H9 (cell line): ENCODE measurements around the gene ZNF385D. TPM values are rescaled to one million over a fixed set of nuclear protein-coding genes. Genes with fewer than 3 reads are reported as not detected.
A peak's percentile ranks its signal among the peaks of the same experiment; 100 is the strongest.

ENCODE experiments used
- DNase-seq: peaks from one replicate; pipeline ENCODE4 v3.0.0-alpha.2; 2017
- H2AFZ ChIP-seq: one replicate; pipeline ENCODE4 v1.6.1; 2013; ENCODE audit warnings: mild to moderate bottlenecking, low read length, control low read depth, moderate library complexity
- H2AK5ac ChIP-seq: 2 replicates; pipeline ENCODE4 v1.6.1; 2013; ENCODE audit warnings: low read length, control low read depth, mixed read lengths; ENCODE audit not compliant: insufficient read length
- H2BK120ac ChIP-seq: one replicate; pipeline ENCODE4 v1.6.1; 2013; ENCODE audit warnings: low read depth, mild to moderate bottlenecking, low read length, control low read depth, inconsistent platforms; ENCODE audit not compliant: poor library complexity, severe bottlenecking
- H2BK12ac ChIP-seq: 2 replicates; pipeline ENCODE4 v1.6.1; 2013; ENCODE audit warnings: low read length, control low read depth, mixed read lengths, low read depth; ENCODE audit not compliant: insufficient read length
- H2BK15ac ChIP-seq: 2 replicates; pipeline ENCODE4 v1.6.1; 2013; ENCODE audit warnings: low read depth, low read length, control low read depth
- H2BK20ac ChIP-seq: one replicate; pipeline ENCODE4 v1.6.1; 2013; ENCODE audit warnings: low read depth, mild to moderate bottlenecking, low read length, control low read depth, inconsistent platforms; ENCODE audit not compliant: poor library complexity, severe bottlenecking
- H2BK5ac ChIP-seq: 2 replicates; pipeline ENCODE4 v1.6.1; 2013; ENCODE audit warnings: low read length, control low read depth, mixed read lengths; ENCODE audit not compliant: insufficient read length
- H3K14ac ChIP-seq: 2 replicates; pipeline ENCODE4 v1.6.1; 2013; ENCODE audit warnings: low read length, control low read depth; ENCODE audit not compliant: insufficient read depth
- H3K18ac ChIP-seq: 2 replicates; pipeline ENCODE4 v1.6.1; 2013; ENCODE audit warnings: low read depth, mild to moderate bottlenecking, mixed read lengths, low read length, control low read depth; ENCODE audit not compliant: insufficient read length
- H3K23ac ChIP-seq: 2 replicates; pipeline ENCODE4 v1.6.1; 2013; ENCODE audit warnings: low read length, control low read depth, mixed read lengths, low read depth; ENCODE audit not compliant: insufficient read length
- H3K23me2 ChIP-seq: 2 replicates; pipeline ENCODE4 v1.6.1; 2013; ENCODE audit warnings: low read depth, mild to moderate bottlenecking, mixed read lengths, low read length, control low read depth; ENCODE audit not compliant: insufficient read length, poor library complexity, severe bottlenecking
- H3K27ac ChIP-seq: 2 replicates; pipeline ENCODE4 v1.5.1; 2013; ENCODE audit warnings: low read length, control low read depth, mixed read lengths, low read depth; ENCODE audit not compliant: insufficient read length
- H3K27me3 ChIP-seq: 2 replicates; pipeline ENCODE4 v1.6.1; 2013; ENCODE audit warnings: low read length, control low read depth, inconsistent platforms; ENCODE audit not compliant: insufficient read depth
- H3K4ac ChIP-seq: 2 replicates; pipeline ENCODE4 v1.6.1; 2013; ENCODE audit warnings: low read depth, mild to moderate bottlenecking, control low read depth, inconsistent platforms, low read length, moderate library complexity
- H3K4me1 ChIP-seq: 2 replicates; pipeline ENCODE4 v1.6.1; 2013; ENCODE audit warnings: low read length, control low read depth, inconsistent platforms; ENCODE audit not compliant: insufficient read depth
- H3K4me2 ChIP-seq: 2 replicates; pipeline ENCODE4 v1.6.1; 2013; ENCODE audit warnings: low read length, control low read depth, mixed read lengths; ENCODE audit not compliant: insufficient read length, insufficient read depth
- H3K56ac ChIP-seq: 2 replicates; pipeline ENCODE4 v1.6.1; 2013; ENCODE audit warnings: low read depth, mild to moderate bottlenecking, mixed read lengths, low read length, control low read depth; ENCODE audit not compliant: insufficient read length
- H3K79me1 ChIP-seq: 2 replicates; pipeline ENCODE4 v1.6.1; 2013; ENCODE audit warnings: low read depth, mild to moderate bottlenecking, moderate library complexity, low read length, control low read depth, inconsistent platforms; ENCODE audit not compliant: insufficient read depth, poor library complexity, severe bottlenecking
- H3K79me2 ChIP-seq: 2 replicates; pipeline ENCODE4 v1.6.1; 2013; ENCODE audit warnings: low read length, control low read depth, inconsistent platforms; ENCODE audit not compliant: insufficient read depth
- H3K9ac ChIP-seq: 2 replicates; pipeline ENCODE4 v1.6.1; 2013; ENCODE audit warnings: low read length, control low read depth, mixed read lengths; ENCODE audit not compliant: insufficient read length; ENCODE audit errors: extremely low read depth
- H3K9me3 ChIP-seq: one replicate; pipeline ENCODE4 v1.6.1; 2013; ENCODE audit warnings: low read depth, low read length, inconsistent platforms; ENCODE audit not compliant: control insufficient read depth
- H3T11ph ChIP-seq: one replicate; pipeline ENCODE4 v1.6.1; 2013; ENCODE audit warnings: mild to moderate bottlenecking, low read length, control low read depth, inconsistent platforms
- H4K20me1 ChIP-seq: one replicate; pipeline ENCODE4 v1.6.1; 2013; ENCODE audit not compliant: control insufficient read depth, insufficient read length, insufficient read depth
- H4K5ac ChIP-seq: 2 replicates; pipeline ENCODE4 v1.6.1; 2013; ENCODE audit warnings: low read depth, mild to moderate bottlenecking, mixed read lengths, low read length, control low read depth; ENCODE audit not compliant: insufficient read length
- H4K8ac ChIP-seq: replicated peaks from 2 replicates; pipeline ENCODE4 v1.6.1; 2013; ENCODE audit warnings: low read length, control low read depth, mixed read lengths, low read depth; ENCODE audit not compliant: insufficient read length
- H4K91ac ChIP-seq: 2 replicates; pipeline ENCODE4 v1.6.1; 2013; ENCODE audit warnings: low read depth, mild to moderate bottlenecking, moderate library complexity, mixed read lengths, low read length, control low read depth; ENCODE audit not compliant: insufficient read length
- H3K27ac Mint-ChIP-seq, 3 experiments: 2 replicates in 2 of 3; 3 replicates in 1 of 3; pipeline ENCODE4 v1.8.0; 2020 to 2021; ENCODE audit warnings: mixed read lengths in 3 of 3, mild to moderate bottlenecking in 1 of 3, moderate library complexity in 1 of 3
- H3K27me3 Mint-ChIP-seq: 2 replicates; pipeline ENCODE4 v1.8.0; 2021; ENCODE audit warnings: low read depth, mild to moderate bottlenecking, moderate library complexity, mixed read lengths
- H3K36me3 Mint-ChIP-seq, 3 experiments: 2 replicates in 2 of 3; 3 replicates in 1 of 3; pipeline ENCODE4 v1.8.0; 2020 to 2021; ENCODE audit warnings: low read depth in 3 of 3, mixed read lengths in 3 of 3; ENCODE audit not compliant: insufficient read depth in 1 of 3
- H3K4me1 Mint-ChIP-seq, 2 experiments: 2 replicates each; pipeline ENCODE4 v1.8.0; 2020; ENCODE audit warnings: mixed read lengths in 2 of 2
- H3K4me3 Mint-ChIP-seq, 2 experiments: 2 replicates in 1 of 2; 3 replicates in 1 of 2; pipeline ENCODE4 v1.8.0; 2020 to 2021; ENCODE audit warnings: mild to moderate bottlenecking in 2 of 2, mixed read lengths in 2 of 2, moderate library complexity in 1 of 2
- H3K9me3 Mint-ChIP-seq, 2 experiments: 2 replicates in 1 of 2; 3 replicates in 1 of 2; pipeline ENCODE4 v1.8.0; 2020; ENCODE audit warnings: mild to moderate bottlenecking in 2 of 2, mixed read lengths in 2 of 2, moderate library complexity in 1 of 2
- WGBS: extraction: QIAGEN DNeasy Blood & Tissue Kit; methylation state at CpG from one replicate; pipeline ENCODE4 v1.1.7; 2013; ENCODE audit warnings: missing lambda C conversion rate, low lambda C conversion rate, mixed read lengths; ENCODE audit not compliant: insufficient read length; ENCODE audit errors: extremely low coverage; 5-methylcytosine and 5-hydroxymethylcytosine counted together
- total RNA-seq: library from RNA; stranded (reverse); gene quantifications from 2 replicates; pipeline ENCODE4 v1.2.1, GENCODE V29; 2021
- TF ChIP-seq, protein P1 (sequence below): fragments of 200-600 bp; sonication (generic); conservative IDR thresholded peaks from 3 replicates; pipeline ENCODE4 v1.8.0; 2021; ENCODE audit warnings: antibody characterized with exemption, mild to moderate bottlenecking

ZNF385D gene
- total RNA-seq, 1 experiment from 2014 or later = 1.5 TPM

DNA sequence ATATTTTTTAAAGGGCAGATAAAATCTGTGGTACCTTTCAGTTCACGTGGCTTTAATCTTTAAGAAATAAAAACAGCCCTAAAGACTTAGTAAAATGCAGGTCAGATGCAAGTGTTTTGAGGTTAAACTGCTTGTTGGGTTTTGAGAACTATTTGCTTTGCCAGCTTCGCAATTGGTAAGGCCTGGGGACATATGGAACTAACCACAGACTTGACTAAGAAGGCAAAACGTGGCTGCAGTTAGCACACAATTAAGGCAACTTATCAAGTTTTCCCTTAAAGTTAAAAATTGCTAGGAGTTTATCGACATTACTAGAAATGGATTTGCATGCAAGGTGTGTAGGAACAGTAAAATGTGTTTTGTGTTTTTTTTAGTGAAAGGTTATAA, 206.9 kb downstream of the ZNF385D start:
- Histone ChIP-seq H2BK12ac (no peak overlapping the region), H2BK5ac (no peak overlapping the region), H3K79me1 (no peaks in the 10 kb centered on the region), H4K91ac (no peak overlapping the region), H3K9ac (peak overlapping the region; percentile 55), H2BK20ac (peak overlapping the region; percentile 78), H3K79me2 (peaks cover 11% of the 10 kb centered on the region; the same call in 1 of the 2 replicates), H2BK120ac (no peak overlapping the region), H3K27me3 (no peaks in the 10 kb centered on the region), H3K4me2 (peak overlapping the region; percentile 39), H3K9me3 (no peaks in the 10 kb centered on the region), H3K27ac (peak overlapping the region; percentile 73), H3K56ac (no peak overlapping the region), H3K4me1 (no peaks in the 10 kb centered on the region; the same call in 1 of the 2 replicates), H4K20me1 (no peaks in the 10 kb centered on the region), H2AFZ (no peak overlapping the region), H4K5ac (no peak overlapping the region), H3K4ac (no peak overlapping the region), H4K8ac (no peak overlapping the region), H2AK5ac (no peak overlapping the region), H3K23me2 (no peaks in the 10 kb centered on the region), H3T11ph (peak overlapping the region; percentile 98), H2BK15ac (no peak overlapping the region), H3K14ac (no peak overlapping the region; the same call in 1 of the 2 replicates), H3K18ac (no peak overlapping the region), H3K23ac (no peak overlapping the region)
- no peak for DNase-seq
- Mint-ChIP-seq H3K27me3 (no peaks in the 10 kb centered on the region; the same call in 1 of the 2 replicates), H3K36me3 (peaks cover 0 to 4% (median 3%) of the 10 kb centered on the region in 3 experiments; a peak in 2 of 7 replicates), H3K9me3 (no peaks in the 10 kb centered on the region; a peak in 2 of 5 replicates), H3K27ac (peak overlapping the region; percentile 96 to 99 (median 97)), H3K4me3 (no peak overlapping the region; a peak in 2 of 5 replicates), H3K4me1 (peaks cover 26 to 27% of the 10 kb centered on the region in 2 experiments)
- TF ChIP-seq, protein P1, sequence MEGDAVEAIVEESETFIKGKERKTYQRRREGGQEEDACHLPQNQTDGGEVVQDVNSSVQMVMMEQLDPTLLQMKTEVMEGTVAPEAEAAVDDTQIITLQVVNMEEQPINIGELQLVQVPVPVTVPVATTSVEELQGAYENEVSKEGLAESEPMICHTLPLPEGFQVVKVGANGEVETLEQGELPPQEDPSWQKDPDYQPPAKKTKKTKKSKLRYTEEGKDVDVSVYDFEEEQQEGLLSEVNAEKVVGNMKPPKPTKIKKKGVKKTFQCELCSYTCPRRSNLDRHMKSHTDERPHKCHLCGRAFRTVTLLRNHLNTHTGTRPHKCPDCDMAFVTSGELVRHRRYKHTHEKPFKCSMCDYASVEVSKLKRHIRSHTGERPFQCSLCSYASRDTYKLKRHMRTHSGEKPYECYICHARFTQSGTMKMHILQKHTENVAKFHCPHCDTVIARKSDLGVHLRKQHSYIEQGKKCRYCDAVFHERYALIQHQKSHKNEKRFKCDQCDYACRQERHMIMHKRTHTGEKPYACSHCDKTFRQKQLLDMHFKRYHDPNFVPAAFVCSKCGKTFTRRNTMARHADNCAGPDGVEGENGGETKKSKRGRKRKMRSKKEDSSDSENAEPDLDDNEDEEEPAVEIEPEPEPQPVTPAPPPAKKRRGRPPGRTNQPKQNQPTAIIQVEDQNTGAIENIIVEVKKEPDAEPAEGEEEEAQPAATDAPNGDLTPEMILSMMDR = no peak
- WGBS = 100% methylated on average over 1 of the region's 4 CpGs
